Head of caudate nucleus (tissue), 42 donors: ENCODE data around the gene KLHDC1.
"Not testable (repeated sequence)": the region's sequence is repeated elsewhere in the genome, so short reads cannot be mapped to it uniquely, and the experiment has no call there.

Source experiments
- DNase-seq, 42 donors: peaks; one replicate each; pipeline versions ENCODE4 v3.0.0 to v3.0.0-alpha.2; 2020 to 2021; ENCODE audit warnings: mixed read lengths in 7 of 42
- intact Hi-C: fragments of 100-400 bp; cut with DNase I; formaldehyde crosslinking; loops from one replicate; pipeline ENCODE4 v1.15.0; 2022

KLHDC1 gene

GRCh38 chr14:49710993-49711392, 18.1 kb downstream of the KLHDC1 start:
- DNase-seq, intact Hi-C loops: not testable (repeated sequence)

- intact Hi-C loops: no loop called here
- no peak for DNase-seq
Observed at GRCh38 chr14:49720744-49721143, 27.8 kb downstream of the KLHDC1 start.

GRCh38 chr14:49721733-49722435, 29.0 kb downstream of the KLHDC1 start:
- DNase-seq, intact Hi-C loops: not testable (repeated sequence)

GRCh38 chr14:49727171-49727570, 34.3 kb downstream of the KLHDC1 start:
- intact Hi-C loops: no loop called here
- peak in 1 of 42 donors; percentile 13 for DNase-seq

- DNase-seq: peak in 6 of 42 donors; percentile 2 to 47 (median 8)
- intact Hi-C loops: no loop called here
Observed at GRCh38 chr14:49732896-49733295, 40.0 kb downstream of the KLHDC1 start.

- intact Hi-C loops: no loop called here
- no peak for DNase-seq
Observed at GRCh38 chr14:49733836-49734235, 40.9 kb downstream of the KLHDC1 start.

GRCh38 chr14:49735669-49736068, 42.7 kb downstream of the KLHDC1 start:
- DNase-seq, intact Hi-C loops: not testable (repeated sequence)

GRCh38 chr14:49745191-49745590, 52.3 kb downstream of the KLHDC1 start:
- no peak for DNase-seq
- intact Hi-C loops: no loop called here

- DNase-seq, intact Hi-C loops: not testable (repeated sequence)
Observed at GRCh38 chr14:49746476-49746875, 53.6 kb downstream of the KLHDC1 start.

GRCh38 chr14:49754570-49755097, 61.7 kb downstream of the KLHDC1 start:
- no peak for DNase-seq
- intact Hi-C loops: no loop called here

- intact Hi-C loops: no loop called here
- no peak for DNase-seq
Observed at GRCh38 chr14:49755378-49755777, 62.5 kb downstream of the KLHDC1 start.

- no peak for DNase-seq
- intact Hi-C loops: loop anchor here (10.0 kb wide), 1 partner anchor 93 kb away; the partner anchor contains the start of gene NEMF
Observed at GRCh38 chr14:49761839-49762551, 69.1 kb downstream of the KLHDC1 start.

GRCh38 chr14:49766839-49767238, 73.9 kb downstream of the KLHDC1 start:
- DNase-seq: peak in 1 of 42 donors; percentile 43

GRCh38 chr14:49767270-49767570, 74.3 kb downstream of the KLHDC1 start:
- no peak for DNase-seq
- intact Hi-C loops: loop anchor here (2.0 to 10.0 kb wide), 3 partner anchors 74 to 135 kb away; partner anchors contain the start of genes KLHDC1 and NEMF

More at GRCh38 chr14:49766839-49767238, 73.9 kb downstream of the KLHDC1 start:
- intact Hi-C loops: loop anchor here (2.0 to 10.0 kb wide), 3 partner anchors 74 to 135 kb away; partner anchors contain the start of genes KLHDC1 and NEMF

GRCh38 chr14:49767571-49768300, 74.8 kb downstream of the KLHDC1 start, which contains the start of gene KLHDC2:
Gene KLHDC2, plus strand, starts transcription at chr14:49768153. Its CDS starts 316 bp downstream, at chr14:49768469.
- DNase-seq: peak; percentile 59 to 95 (median 90)
- intact Hi-C loops: loop anchor here (2.0 to 10.0 kb wide), 3 partner anchors 75 to 135 kb away; partner anchors contain the start of genes KLHDC1 and NEMF

- DNase-seq: peak; percentile 32 to 86 (median 66)
- intact Hi-C loops: loop anchor here (5.0 to 10.0 kb wide), 2 partner anchors 86 to 136 kb away; partner anchors contain the start of gene NEMF
Observed at GRCh38 chr14:49768301-49769121, 75.6 kb downstream of the KLHDC1 start.

- DNase-seq: peak in 1 of 42 donors; percentile 20
- intact Hi-C loops: loop anchor here (5.0 to 10.0 kb wide), 2 partner anchors 86 to 137 kb away; partner anchors contain the start of gene NEMF
Observed at GRCh38 chr14:49769171-49769570, 76.3 kb downstream of the KLHDC1 start.
